PC-9 (cell line): ENCODE data around the gene DRD3. TPM values are rescaled to one million over a fixed set of nuclear protein-coding genes. Genes with fewer than 3 reads are reported as not detected.

ENCODE experiments used
- BruUV-seq: library from RNA; stranded (reverse); fragments of 400-500 nt; replicated peaks from 2 replicates; lab custom pipeline; 2021; lab: Mats Ljungman, UMichigan
- CTCF ChIA-PET: fragments of 300-600 bp; sonication (Branson Sonifier 250); formaldehyde crosslinking; loops from one replicate; lab custom pipeline; 2022; ENCODE audit warnings: antibody characterized with exemption; lab: Charles Lee
- POLR2A ChIA-PET: fragments of 300-600 bp; sonication (Branson Sonifier 250); formaldehyde crosslinking; loops from one replicate; lab custom pipeline; 2022; ENCODE audit warnings: antibody characterized with exemption; ENCODE audit not compliant: unreplicated experiment; lab: Charles Lee
- DNase-seq, 2 experiments: peaks; one replicate each; pipeline versions ENCODE4 v3.0.0 to v3.0.0-alpha.2; 2015 to 2022; ENCODE audit warnings: mixed read lengths in 1 of 2
- H2AFZ ChIP-seq: fragments of 200-600 bp; sonication (generic); 2 replicates; pipeline ENCODE4 v1.8.1; 2017; ENCODE audit warnings: antibody characterized with exemption
- H3F3A ChIP-seq: fragments of 200-600 bp; sonication (generic); 2 replicates; pipeline ENCODE4 v1.8.1; 2017; ENCODE audit warnings: antibody characterized with exemption, mild to moderate bottlenecking, low read depth; ENCODE audit not compliant: insufficient read depth
- H3K27ac ChIP-seq: fragments of 200-600 bp; sonication (generic); 2 replicates; pipeline ENCODE4 v1.6.1; 2016; ENCODE audit warnings: mixed run types
- H3K27me3 ChIP-seq: fragments of 200-600 bp; sonication (generic); 2 replicates; pipeline ENCODE4 v1.6.1; 2016; ENCODE audit warnings: low read depth, mixed run types; ENCODE audit not compliant: insufficient read depth
- H3K36me3 ChIP-seq: fragments of 200-600 bp; sonication (generic); 2 replicates; pipeline ENCODE4 v1.6.1; 2016; ENCODE audit warnings: low read depth, mixed run types
- H3K4me1 ChIP-seq: fragments of 200-600 bp; sonication (generic); replicated peaks from 2 replicates; pipeline ENCODE4 v1.6.1; 2016; ENCODE audit warnings: mixed run types; ENCODE audit not compliant: insufficient read depth
- H3K4me2 ChIP-seq: fragments of 200-600 bp; sonication (generic); 2 replicates; pipeline ENCODE4 v1.6.1; 2017; ENCODE audit warnings: mixed run types
- H3K4me3 ChIP-seq: fragments of 200-600 bp; sonication (generic); 2 replicates; pipeline ENCODE4 v1.6.1; 2016; ENCODE audit warnings: mixed run types
- H3K79me2 ChIP-seq: fragments of 200-600 bp; sonication (generic); 2 replicates; pipeline ENCODE4 v1.6.1; 2017; ENCODE audit warnings: low read depth, mixed run types
- H3K9me2 ChIP-seq: fragments of 200-600 bp; sonication (generic); 2 replicates; pipeline ENCODE4 v1.8.1; 2017; ENCODE audit warnings: mild to moderate bottlenecking; ENCODE audit not compliant: insufficient read depth
- H3K9me3 ChIP-seq: fragments of 200-600 bp; sonication (generic); 2 replicates; pipeline ENCODE4 v1.8.1; 2016; ENCODE audit warnings: low read depth; ENCODE audit not compliant: insufficient read depth
- H4K20me1 ChIP-seq: fragments of 200-600 bp; sonication (generic); 2 replicates; pipeline ENCODE4 v1.8.1; 2017; ENCODE audit not compliant: insufficient read depth
- CTCF ChIP-seq: fragments of 200-600 bp; sonication (generic); conservative IDR thresholded peaks from 2 replicates; pipeline ENCODE4 v1.6.1; 2017; ENCODE audit warnings: mixed run types, antibody characterized with exemption, mild to moderate bottlenecking, moderate library complexity
- EZH2 ChIP-seq: fragments of 200-600 bp; sonication (generic); IDR thresholded peaks from 2 replicates; pipeline ENCODE4 v1.8.0; 2017; ENCODE audit warnings: antibody characterized with exemption, low read depth
- intact Hi-C: fragments of 100-400 bp; cut with micrococcal nuclease; formaldehyde crosslinking; loops from one replicate; pipeline ENCODE4 v1.10.0; 2022; ENCODE audit not compliant: unreplicated experiment
- total RNA-seq: library from RNA; stranded (reverse); gene quantifications from 2 replicates; pipeline ENCODE4 v1.2.3, GENCODE V29; 2021

The DRD3 gene
- total RNA-seq, 1 experiment from 2014 or later = not detected

DNA sequence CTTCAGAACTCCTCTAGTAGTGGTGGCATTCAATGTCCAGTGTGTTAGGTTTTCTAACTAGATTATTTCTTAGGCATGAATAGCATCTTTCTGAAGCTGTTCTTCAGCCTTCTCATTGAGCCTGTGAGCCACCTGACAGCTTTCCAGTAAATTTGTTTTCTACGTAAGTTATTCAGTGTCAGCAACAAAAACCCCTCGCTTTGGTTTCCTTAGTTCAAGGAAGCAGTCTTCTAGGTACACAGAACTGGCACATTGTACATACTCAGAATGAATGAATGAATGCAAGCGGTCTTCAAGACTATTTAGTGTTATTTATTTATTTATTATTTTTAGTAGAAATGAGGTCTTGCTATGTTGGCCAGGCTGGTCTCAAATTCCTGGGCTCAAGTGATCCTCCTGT lies 44.9 kb downstream of the DRD3 start:
- peaks cover 4% of the 10 kb centered on the region; the same call in 1 of the 2 replicates for H3K9me2 ChIP-seq
- no peaks in the 10 kb centered on the region for H3F3A ChIP-seq
- intact Hi-C loops = no loop called here
- H4K20me1 ChIP-seq = no peaks in the 10 kb centered on the region
- no peak overlapping the region for H3K4me3 ChIP-seq
- no peak overlapping the region for H2AFZ ChIP-seq
- no peak for DNase-seq
- H3K9me3 ChIP-seq = no peaks in the 10 kb centered on the region
- H3K4me1 ChIP-seq = no peaks in the 10 kb centered on the region
- ChIA-PET CTCF (no interaction called here), POLR2A (no interaction called here)
- BruUV-seq = no TSS peak
- no peak overlapping the region for H3K27ac ChIP-seq
- no peaks in the 10 kb centered on the region for H3K36me3 ChIP-seq
- no peak overlapping the region for H3K4me2 ChIP-seq
- H3K27me3 ChIP-seq = no peaks in the 10 kb centered on the region; the same call in 1 of the 2 replicates
- TF ChIP-seq EZH2 = no peak
- TF ChIP-seq CTCF = no peak
- H3K79me2 ChIP-seq = no peaks in the 10 kb centered on the region

- no peak for DNase-seq
- POLR2A ChIA-PET = no interaction called here
- Histone ChIP-seq H3K79me2 (no peaks in the 10 kb centered on the region), H3F3A (no peaks in the 10 kb centered on the region), H3K27me3 (no peaks in the 10 kb centered on the region), H3K4me2 (no peak overlapping the region), H3K9me3 (no peaks in the 10 kb centered on the region), H3K27ac (no peak overlapping the region), H3K4me1 (no peaks in the 10 kb centered on the region), H3K36me3 (no peaks in the 10 kb centered on the region), H4K20me1 (no peaks in the 10 kb centered on the region), H3K4me3 (no peak overlapping the region), H3K9me2 (peaks cover 4% of the 10 kb centered on the region; the same call in 1 of the 2 replicates), H2AFZ (no peak overlapping the region)
- no TSS peak for BruUV-seq
- CTCF ChIA-PET = no interaction called here
- TF ChIP-seq CTCF = no peak
- no peak for TF ChIP-seq EZH2
- intact Hi-C loops = no loop called here
Measured at GRCh38 chr3:114132500-114132899, 46.4 kb downstream of the DRD3 start.

DNA sequence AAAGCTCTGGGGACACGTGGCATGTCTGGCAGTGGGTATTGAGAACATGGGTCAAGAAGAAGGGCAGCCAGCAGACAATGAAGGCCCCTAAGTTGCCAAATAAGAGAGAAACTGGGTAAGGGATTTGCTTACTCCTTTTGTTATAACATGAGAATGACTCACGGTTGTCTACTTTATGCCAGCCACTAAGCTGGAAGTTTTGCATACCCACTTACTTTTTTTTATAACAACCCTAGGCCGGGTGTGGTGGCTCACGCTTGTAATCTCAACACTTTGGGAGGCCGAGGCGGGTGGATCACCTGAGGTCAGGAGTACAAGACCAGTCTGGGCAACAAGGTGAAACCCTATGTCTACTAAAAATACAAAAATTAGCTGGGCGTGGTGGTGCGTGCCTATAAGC lies 50.0 kb downstream of the DRD3 start:
- Histone ChIP-seq H3K4me3 (no peak overlapping the region), H3F3A (no peaks in the 10 kb centered on the region), H3K4me2 (no peak overlapping the region), H3K27me3 (no peaks in the 10 kb centered on the region), H3K79me2 (no peaks in the 10 kb centered on the region), H3K27ac (no peak overlapping the region), H4K20me1 (no peaks in the 10 kb centered on the region), H3K36me3 (no peaks in the 10 kb centered on the region), H3K4me1 (no peaks in the 10 kb centered on the region), H2AFZ (no peak overlapping the region), H3K9me2 (peaks cover 4% of the 10 kb centered on the region; the same call in 1 of the 2 replicates), H3K9me3 (no peaks in the 10 kb centered on the region)
- intact Hi-C loops = no loop called here
- no peak for DNase-seq
- BruUV-seq = no TSS peak
- TF ChIP-seq EZH2 = no peak
- TF ChIP-seq CTCF = no peak
- POLR2A ChIA-PET = interaction anchor here (0.7 kb wide), 1 partner anchor 166 kb away, joined by 3 read pairs; no protein-coding TSS in a partner anchor
- CTCF ChIA-PET = no interaction called here
